H1 (cell line): ENCODE measurements around the gene GFRAL. TPM values are rescaled to one million over a fixed set of nuclear protein-coding genes. Genes with fewer than 3 reads are reported as not detected.

Experiments
- CTCF ChIA-PET: fragments of 300-600 bp; sonication (Branson Sonifier 250); formaldehyde crosslinking; loops from one replicate; lab custom pipeline; 2021; ENCODE audit not compliant: partially characterized antibody; lab: Charles Lee
- POLR2A ChIA-PET: fragments of 300-600 bp; sonication (Branson Sonifier 250); formaldehyde crosslinking; loops from one replicate; lab custom pipeline; 2021; ENCODE audit warnings: inconsistent platforms; ENCODE audit not compliant: partially characterized antibody; lab: Charles Lee
- DNase-seq, 2 experiments: peaks; one replicate each; pipeline versions ENCODE4 v3.0.0 to v3.0.0-alpha.2; 2010 to 2022; ENCODE audit warnings: low spot score in 2 of 2, low read depth in 1 of 2, mixed read lengths in 1 of 2
- FAIRE-seq: peaks from 2 replicates; lab custom pipeline; 2011; peaks lifted over from hg19 to GRCh38; lab: Jason Lieb, UNC
- H2AFZ ChIP-seq: 2 replicates; pipeline ENCODE4 v1.8.1; 2012; ENCODE audit warnings: low read length, inconsistent platforms
- H2AK5ac ChIP-seq: 2 replicates; pipeline ENCODE4 v1.6.1; 2013; ENCODE audit warnings: low read depth, low read length
- H2BK120ac ChIP-seq: replicated peaks from 2 replicates; pipeline ENCODE3; 2013; ENCODE audit warnings: low read depth, low read length, inconsistent platforms
- H2BK12ac ChIP-seq: 2 replicates; pipeline ENCODE4 v1.6.1; 2013; ENCODE audit warnings: low read depth, low read length
- H2BK15ac ChIP-seq: 2 replicates; pipeline ENCODE4 v1.6.1; 2013; ENCODE audit warnings: low read length
- H2BK20ac ChIP-seq: 2 replicates; pipeline ENCODE4 v1.6.1; 2013; ENCODE audit warnings: low read length
- H2BK5ac ChIP-seq: 2 replicates; pipeline ENCODE4 v1.6.1; 2013; ENCODE audit warnings: low read depth, low read length
- H3K14ac ChIP-seq: 2 replicates; pipeline ENCODE4 v1.6.1; 2013; ENCODE audit warnings: inconsistent platforms; ENCODE audit not compliant: insufficient read length
- H3K18ac ChIP-seq: 2 replicates; pipeline ENCODE4 v1.6.1; 2013; ENCODE audit warnings: low read length; ENCODE audit errors: extremely low read depth
- H3K23ac ChIP-seq: 2 replicates; pipeline ENCODE4 v1.6.1; 2013; ENCODE audit warnings: inconsistent platforms; ENCODE audit not compliant: insufficient read length
- H3K23me2 ChIP-seq: 2 replicates; pipeline ENCODE4 v1.6.1; 2013; ENCODE audit warnings: low read depth, low read length
- H3K27ac ChIP-seq: 2 replicates; pipeline ENCODE4 v1.6.1; 2011; ENCODE audit warnings: low read depth, low read length, inconsistent platforms
- H3K27me3 ChIP-seq, 4 experiments: replicated peaks in 1 of 4; 1 replicate in 1 of 4; 2 replicates in 3 of 4; pipeline versions ENCODE4 v1.6.1 to v1.8.1; 2011 to 2013; ENCODE audit warnings: low read length in 3 of 4, mild to moderate bottlenecking in 3 of 4, inconsistent platforms in 2 of 4, mixed read lengths in 2 of 4, moderate library complexity in 1 of 4; ENCODE audit not compliant: control insufficient read depth in 3 of 4, insufficient read depth in 3 of 4; ENCODE audit errors: extremely low read depth in 1 of 4
- H3K36me3 ChIP-seq, 4 experiments: 2 replicates each; pipeline versions ENCODE4 v1.6.1 to v1.8.1; 2011 to 2013; ENCODE audit warnings: mild to moderate bottlenecking in 4 of 4, low read length in 3 of 4, moderate library complexity in 2 of 4, control low read depth in 1 of 4, inconsistent platforms in 1 of 4; ENCODE audit not compliant: insufficient read depth in 4 of 4, control insufficient read depth in 2 of 4
- H3K4ac ChIP-seq: replicated peaks from 2 replicates; pipeline ENCODE3; 2013; ENCODE audit warnings: low read length, low read depth, mixed read lengths, inconsistent platforms; ENCODE audit not compliant: insufficient read length
- H3K4me1 ChIP-seq, 4 experiments: replicated peaks in 1 of 4; 1 replicate in 1 of 4; 2 replicates in 3 of 4; pipeline versions ENCODE4 v1.6.1 to v1.8.1; 2011 to 2013; ENCODE audit warnings: low read length in 3 of 4, inconsistent platforms in 2 of 4, mixed read lengths in 1 of 4; ENCODE audit not compliant: insufficient read depth in 4 of 4, control insufficient read depth in 3 of 4
- H3K4me2 ChIP-seq, 2 experiments: 2 replicates each; pipeline versions ENCODE4 v1.6.1 to v1.8.1; 2011 to 2013; ENCODE audit warnings: low read depth in 2 of 2, low read length in 2 of 2, control low read depth in 1 of 2, inconsistent platforms in 1 of 2, mild to moderate bottlenecking in 1 of 2; ENCODE audit not compliant: insufficient read depth in 1 of 2
- H3K4me3 ChIP-seq, 4 experiments: fragments of 200-600, 300-600 bp in 1 of 4; sonication (generic), shearing (Covaris generic), sonication (Bioruptor Twin) in 1 of 4; 2 replicates each; pipeline versions ENCODE4 v1.5.1 to v1.8.1; 2011 to 2016; ENCODE audit warnings: low read length in 4 of 4, low read depth in 3 of 4, control low read depth in 2 of 4, inconsistent platforms in 2 of 4, mild to moderate bottlenecking in 2 of 4, mixed read lengths in 1 of 4, moderate library complexity in 1 of 4; ENCODE audit not compliant: insufficient read depth in 2 of 4; ENCODE audit errors: extremely low read depth in 1 of 4
- H3K56ac ChIP-seq: replicated peaks from 2 replicates; pipeline ENCODE3; 2013; ENCODE audit warnings: low read depth, mild to moderate bottlenecking, mixed read lengths, low read length, inconsistent platforms; ENCODE audit not compliant: insufficient read length
- H3K79me1 ChIP-seq: 2 replicates; pipeline ENCODE4 v1.6.1; 2013; ENCODE audit warnings: low read depth, low read length, control low read depth
- H3K79me2 ChIP-seq, 2 experiments: 2 replicates each; pipeline versions ENCODE4 v1.6.1 to v1.8.1; 2012 to 2013; ENCODE audit warnings: low read length in 2 of 2, mild to moderate bottlenecking in 2 of 2, inconsistent platforms in 1 of 2; ENCODE audit not compliant: insufficient read depth in 2 of 2, control insufficient read depth in 1 of 2
- H3K9ac ChIP-seq, 4 experiments: replicated peaks in 1 of 4; 1 replicate in 1 of 4; 2 replicates in 3 of 4; pipeline versions ENCODE4 v1.6.1 to v1.8.1; 2011 to 2013; ENCODE audit warnings: low read depth in 3 of 4, low read length in 3 of 4, control low read depth in 2 of 4, mild to moderate bottlenecking in 2 of 4, moderate library complexity in 2 of 4, inconsistent platforms in 1 of 4; ENCODE audit errors: extremely low read depth in 1 of 4
- H3K9me3 ChIP-seq, 2 experiments: 2 replicates each; pipeline versions ENCODE4 v1.6.1 to v1.8.1; 2012 to 2013; ENCODE audit warnings: mild to moderate bottlenecking in 2 of 2, moderate library complexity in 2 of 2, control low read depth in 1 of 2, inconsistent platforms in 1 of 2, low read depth in 1 of 2, low read length in 1 of 2, mixed read lengths in 1 of 2; ENCODE audit not compliant: insufficient read depth in 2 of 2
- H4K20me1 ChIP-seq, 2 experiments: replicated peaks in 1 of 2; 2 replicates each; pipeline versions ENCODE3 to v1.8.1; 2011 to 2013; ENCODE audit warnings: inconsistent platforms in 2 of 2, low read length in 2 of 2, mild to moderate bottlenecking in 1 of 2; ENCODE audit not compliant: insufficient read depth in 2 of 2, control insufficient read depth in 1 of 2
- H4K5ac ChIP-seq: 2 replicates; pipeline ENCODE4 v1.6.1; 2013; ENCODE audit warnings: low read length, low read depth, mixed read lengths, inconsistent platforms; ENCODE audit not compliant: insufficient read length
- H4K8ac ChIP-seq: 2 replicates; pipeline ENCODE4 v1.8.0; 2013; ENCODE audit warnings: mild to moderate bottlenecking, moderate library complexity, low read length, inconsistent platforms; ENCODE audit not compliant: insufficient read depth; ENCODE audit errors: extremely low read depth
- H4K91ac ChIP-seq: replicated peaks from 2 replicates; pipeline ENCODE3; 2013; ENCODE audit warnings: low read length, mixed read lengths, inconsistent platforms; ENCODE audit not compliant: insufficient read length
- ASH2L ChIP-seq: fragments of 200-600, 300-600 bp; sonication (generic); IDR thresholded peaks from one replicate; pipeline ENCODE4 v1.7.1; 2017; ENCODE audit warnings: low read length
- CTBP2 ChIP-seq: IDR thresholded peaks from 2 replicates; pipeline ENCODE4 v1.7.0; 2011; ENCODE audit warnings: borderline replicate concordance, mild to moderate bottlenecking, moderate library complexity, mixed read lengths, low read length; ENCODE audit not compliant: insufficient read depth, insufficient read length
- KDM5A ChIP-seq: fragments of 200-600 bp; IDR thresholded peaks from 2 replicates; pipeline ENCODE4 v1.7.1; 2012; ENCODE audit warnings: mild to moderate bottlenecking, low read length, inconsistent platforms, mixed read lengths
- RBBP5 ChIP-seq: IDR thresholded peaks from 2 replicates; pipeline ENCODE4 v1.7.1; 2012; ENCODE audit warnings: low read depth, mild to moderate bottlenecking, inconsistent platforms, low read length, moderate library complexity, borderline replicate concordance
- polyA plus RNA-seq, 7 experiments: library from polyadenylated mRNA; depleted of rRNA in 3 of 7; stranded (reverse) in 5 of 7; unstranded in 2 of 7; fragments of >200 nt in 5 of 7; fragments of 200-250 nt in 2 of 7; gene quantifications; 1 replicate in 5 of 7; 2 replicates in 1 of 7; 4 replicates in 1 of 7; pipeline versions ENCODE4 v1.2.1 to v1.2.3, GENCODE V29; 2011 to 2013; ENCODE audit warnings: missing spikeins in 2 of 7, mixed read lengths in 2 of 7
- total RNA-seq: library from RNA; stranded (reverse); fragmentation: NEBNext Ultra II Directional; extraction: Animal tissue kit (Norgen Biotek cat#: 25700); gene quantifications from 2 replicates; pipeline ENCODE4 v1.2.1, GENCODE V29; 2021

Gene GFRAL
- total and polyA plus RNA-seq, 2 of the 8 experiments (the other 6 are each of a cell fraction or from before 2014, with no cell fraction given) = not detected

DNA sequence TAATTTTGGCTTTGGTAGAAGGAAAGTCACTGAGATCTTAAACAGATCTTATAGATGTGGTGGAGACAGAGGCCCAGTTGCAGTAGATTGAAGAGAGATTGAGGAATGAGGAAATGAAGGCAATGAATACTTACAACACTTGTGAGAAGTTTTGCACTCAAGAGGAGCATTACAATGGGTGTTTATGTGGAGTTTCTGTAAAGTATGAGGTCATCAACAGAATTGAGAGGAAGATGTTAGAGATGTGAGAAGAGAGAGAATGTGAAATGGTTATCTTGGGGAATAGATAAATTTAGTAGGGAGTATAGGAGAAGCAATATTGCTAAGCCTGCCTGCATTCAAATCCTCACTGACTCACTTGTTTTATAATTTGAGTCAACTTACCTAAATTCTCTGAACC is 83.4 kb downstream of the GFRAL start:
- no peak for DNase-seq

More for the DNA sequence above, 83.4 kb downstream of the GFRAL start:
- ChIA-PET CTCF (no interaction called here), POLR2A (no interaction called here)
- Histone ChIP-seq H2BK5ac (no peak overlapping the region), H3K9ac (no peak overlapping the region), H3K4me1 (no peaks in the 10 kb centered on the region), H4K8ac (no peak overlapping the region), H3K56ac (no peak overlapping the region), H3K9me3 (no peaks in the 10 kb centered on the region), H2AFZ (no peak overlapping the region), H2AK5ac (no peak overlapping the region), H3K4me2 (no peak overlapping the region), H4K5ac (no peak overlapping the region), H3K4me3 (no peak overlapping the region), H2BK20ac (no peak overlapping the region), H3K36me3 (no peaks in the 10 kb centered on the region; a peak in 1 of 8 replicates), H2BK12ac (no peak overlapping the region), H4K91ac (no peak overlapping the region), H3K27ac (no peak overlapping the region), H2BK120ac (no peak overlapping the region), H3K14ac (no peak overlapping the region), H3K79me1 (no peaks in the 10 kb centered on the region), H2BK15ac (no peak overlapping the region), H4K20me1 (no peaks in the 10 kb centered on the region), H3K23ac (no peak overlapping the region), H3K18ac (no peak overlapping the region), H3K23me2 (no peaks in the 10 kb centered on the region), H3K27me3 (no peaks in the 10 kb centered on the region), H3K79me2 (no peaks in the 10 kb centered on the region), H3K4ac (no peak overlapping the region)
- no peak for FAIRE-seq
- TF ChIP-seq RBBP5 = no peak
- no peak for TF ChIP-seq KDM5A
- no peak for TF ChIP-seq CTBP2
- no peak for TF ChIP-seq ASH2L
